Ishikawa (cell line): Measurements from ENCODE around the gene RAB10.

Experiments used
- CEBPB ChIP-seq: IDR thresholded peaks from 2 replicates; pipeline ENCODE4 v1.6.1; 2012
- CREB1 ChIP-seq: IDR thresholded peaks from 2 replicates; pipeline ENCODE4 v1.6.1; 2012; ENCODE audit warnings: low read depth
- EGR1 ChIP-seq: IDR thresholded peaks from 2 replicates; pipeline ENCODE4 v1.6.1; 2012
- EP300 ChIP-seq: IDR thresholded peaks from 2 replicates; pipeline ENCODE4 v1.6.1; 2012; ENCODE audit warnings: borderline replicate concordance
- FOXM1 ChIP-seq: IDR thresholded peaks from 2 replicates; pipeline ENCODE4 v1.6.1; 2012; ENCODE audit warnings: low read depth, borderline replicate concordance
- MAX ChIP-seq: IDR thresholded peaks from 2 replicates; pipeline ENCODE4 v1.6.1; 2012
- NFIC ChIP-seq: IDR thresholded peaks from 2 replicates; pipeline ENCODE4 v1.6.1; 2012
- RAD21 ChIP-seq: IDR thresholded peaks from 2 replicates; pipeline ENCODE4 v1.6.1; 2012; ENCODE audit warnings: low read depth
- REST ChIP-seq: IDR thresholded peaks from 2 replicates; pipeline ENCODE4 v1.6.1; 2012; ENCODE audit warnings: low read depth, mild to moderate bottlenecking
- TAF1 ChIP-seq: IDR thresholded peaks from 2 replicates; pipeline ENCODE4 v1.6.1; 2012; ENCODE audit warnings: low read depth, mild to moderate bottlenecking
- TCF12 ChIP-seq: IDR thresholded peaks from 2 replicates; pipeline ENCODE4 v1.6.1; 2012; ENCODE audit warnings: low read depth
- TEAD4 ChIP-seq: IDR thresholded peaks from 2 replicates; pipeline ENCODE4 v1.6.1; 2012
- USF1 ChIP-seq: IDR thresholded peaks from 2 replicates; pipeline ENCODE4 v1.6.1; 2012
- YY1 ChIP-seq: IDR thresholded peaks from 2 replicates; pipeline ENCODE4 v1.6.1; 2012; ENCODE audit warnings: low read depth
- ZBTB7A ChIP-seq: IDR thresholded peaks from 2 replicates; pipeline ENCODE4 v1.6.1; 2012; ENCODE audit warnings: low read depth

RAB10 gene

GRCh38 chr2:26059542-26059941 is 25.7 kb downstream of the RAB10 start:
- TF ChIP-seq FOXM1 (no peak), TEAD4 (no peak), YY1 (no peak), EGR1 (no peak), TAF1 (no peak), RAD21 (no peak), TCF12 (no peak), NFIC (no peak), EP300 (no peak), CEBPB (no peak), REST (no peak), USF1 (no peak), ZBTB7A (no peak), MAX (no peak), CREB1 (no peak)

- TF ChIP-seq TAF1, result no peak
- no peak for TF ChIP-seq EGR1
- no peak for TF ChIP-seq USF1
- TF ChIP-seq NFIC, result no peak
- no peak for TF ChIP-seq CREB1
- no peak for TF ChIP-seq TCF12
- no peak for TF ChIP-seq REST
- TF ChIP-seq FOXM1, result no peak
- TF ChIP-seq YY1, result no peak
- TF ChIP-seq RAD21, result no peak
- no peak for TF ChIP-seq TEAD4
- no peak for TF ChIP-seq ZBTB7A
- TF ChIP-seq MAX, result no peak
- TF ChIP-seq CEBPB, result no peak
- TF ChIP-seq EP300, result no peak
Observed at GRCh38 chr2:26061539-26061938, 27.7 kb downstream of the RAB10 start.

GRCh38 chr2:26064846-26065245 is 31.0 kb downstream of the RAB10 start:
- TF ChIP-seq EGR1, result no peak
- peak; percentile 38; the same call in 1 of the 2 replicates for TF ChIP-seq USF1

- TF ChIP-seq CEBPB (no peak), NFIC (no peak), TCF12 (no peak), TEAD4 (no peak), REST (no peak), YY1 (no peak), TAF1 (no peak), RAD21 (no peak), USF1 (no peak), EP300 (no peak), FOXM1 (no peak), CREB1 (no peak), ZBTB7A (no peak)
Observed at GRCh38 chr2:26067186-26067974, 33.5 kb downstream of the RAB10 start.
